GM12878 (cell line): Measurements from ENCODE around the gene ZNF780A.
"Not testable (repeated sequence)": the region's sequence is repeated elsewhere in the genome, so short reads cannot be mapped to it uniquely, and the experiment has no call there.

Experiments
- CHD1 ChIP-seq: IDR thresholded peaks from 2 replicates; pipeline ENCODE4 v1.6.1; 2012; ENCODE audit warnings: low read depth, low read length, improper control_type of control experiment
- CTCF ChIP-seq, 3 experiments: IDR thresholded peaks in 2 of 3; conservative IDR thresholded peaks in 1 of 3; 2 replicates each; pipeline ENCODE4 v1.5.1; 2011; ENCODE audit warnings: low read depth in 3 of 3, low read length in 3 of 3, mild to moderate bottlenecking in 3 of 3, control low read depth in 2 of 3, moderate library complexity in 2 of 3, inconsistent platforms in 1 of 3, mixed read lengths in 1 of 3; ENCODE audit not compliant: control insufficient read depth in 2 of 3, insufficient read depth in 1 of 3; ENCODE audit errors: extremely low read depth in 1 of 3
- HDAC6 ChIP-seq: fragments of 200-600 bp; sonication (generic); IDR thresholded peaks from one replicate; pipeline ENCODE4 v1.8.0; 2017; ENCODE audit warnings: antibody characterized with exemption; ENCODE audit not compliant: unreplicated experiment
- NFIC ChIP-seq: IDR thresholded peaks from 2 replicates; pipeline ENCODE4 v1.6.1; 2012; ENCODE audit warnings: low read depth, mild to moderate bottlenecking, inconsistent platforms, low read length, moderate library complexity
- REST ChIP-seq: IDR thresholded peaks from 2 replicates; pipeline ENCODE4 v1.6.1; 2012; ENCODE audit warnings: mild to moderate bottlenecking, low read depth, low read length
- RFX5 ChIP-seq: IDR thresholded peaks from 2 replicates; pipeline ENCODE4 v1.6.1; 2011; ENCODE audit warnings: low read depth, low read length, improper control_type of control experiment
- SMAD1 ChIP-seq: fragments of 450-650 bp; IDR thresholded peaks from 2 replicates; pipeline ENCODE4 v1.6.1; 2018; ENCODE audit warnings: mild to moderate bottlenecking, low read depth; ENCODE audit not compliant: partially characterized antibody
- SPI1 ChIP-seq: IDR thresholded peaks from 2 replicates; pipeline ENCODE4 v1.6.1; 2011; ENCODE audit warnings: low read depth, mild to moderate bottlenecking, low read length, moderate library complexity, borderline replicate concordance; ENCODE audit not compliant: insufficient read depth
- TARDBP ChIP-seq: IDR thresholded peaks from 2 replicates; pipeline ENCODE4 v1.6.1; 2016; ENCODE audit warnings: borderline replicate concordance
- USF2 ChIP-seq: IDR thresholded peaks from 2 replicates; pipeline ENCODE4 v1.6.1; 2011; ENCODE audit warnings: low read depth, low read length, improper control_type of control experiment, borderline replicate concordance

- not testable (repeated sequence) for TF ChIP-seq SMAD1; REST; CHD1; CTCF (IDR thresholded peaks at IDR 0.05 in 2 of 3, conservative IDR thresholded peaks at IDR 0.05 in 1 of 3; ENCODE audit: control insufficient read depth in 2 of 3, extremely low read depth in 1 of 3, insufficient read depth in 1 of 3, low read depth in 3 of 3, low read length in 3 of 3); SPI1; RFX5; USF2; HDAC6; NFIC; TARDBP
These were observed 52.7 kb downstream of the ZNF780A start for GRCh38 chr19:40038047-40038446.
